Activated CD8-positive, alpha-beta memory T cell treated with anti-CD3 and anti-CD28 coated beads for 4 hours (primary cell): Measurements from ENCODE around the gene ATF7IP2.
"Not testable (repeated sequence)": the region's sequence is repeated elsewhere in the genome, so short reads cannot be mapped to it uniquely, and the experiment has no call there.

Experiments used
- DNase-seq, 2 donors: peaks; one replicate each; pipeline ENCODE4 v3.0.0-alpha.2; 2020; ENCODE audit warnings: low read depth in 2 of 2

ATF7IP2 gene, protein sequence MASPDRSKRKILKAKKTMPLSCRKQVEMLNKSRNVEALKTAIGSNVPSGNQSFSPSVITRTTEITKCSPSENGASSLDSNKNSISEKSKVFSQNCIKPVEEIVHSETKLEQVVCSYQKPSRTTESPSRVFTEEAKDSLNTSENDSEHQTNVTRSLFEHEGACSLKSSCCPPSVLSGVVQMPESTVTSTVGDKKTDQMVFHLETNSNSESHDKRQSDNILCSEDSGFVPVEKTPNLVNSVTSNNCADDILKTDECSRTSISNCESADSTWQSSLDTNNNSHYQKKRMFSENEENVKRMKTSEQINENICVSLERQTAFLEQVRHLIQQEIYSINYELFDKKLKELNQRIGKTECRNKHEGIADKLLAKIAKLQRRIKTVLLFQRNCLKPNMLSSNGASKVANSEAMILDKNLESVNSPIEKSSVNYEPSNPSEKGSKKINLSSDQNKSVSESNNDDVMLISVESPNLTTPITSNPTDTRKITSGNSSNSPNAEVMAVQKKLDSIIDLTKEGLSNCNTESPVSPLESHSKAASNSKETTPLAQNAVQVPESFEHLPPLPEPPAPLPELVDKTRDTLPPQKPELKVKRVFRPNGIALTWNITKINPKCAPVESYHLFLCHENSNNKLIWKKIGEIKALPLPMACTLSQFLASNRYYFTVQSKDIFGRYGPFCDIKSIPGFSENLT

GRCh38 chr16:10385725-10386516 is at the start of gene ATF7IP2:
TSS of gene ATF7IP2 (plus strand) at chr16:10386061. CDS start at chr16:10430621, 44,560 bp downstream.
- DNase-seq: peak; percentile 76 to 83

- no peak for DNase-seq
Observed at GRCh38 chr16:10338426-10338825, 47.4 kb upstream of the ATF7IP2 start.

GRCh38 chr16:10339777-10340732 is 45.8 kb upstream of the ATF7IP2 start:
- no peak for DNase-seq

DNA sequence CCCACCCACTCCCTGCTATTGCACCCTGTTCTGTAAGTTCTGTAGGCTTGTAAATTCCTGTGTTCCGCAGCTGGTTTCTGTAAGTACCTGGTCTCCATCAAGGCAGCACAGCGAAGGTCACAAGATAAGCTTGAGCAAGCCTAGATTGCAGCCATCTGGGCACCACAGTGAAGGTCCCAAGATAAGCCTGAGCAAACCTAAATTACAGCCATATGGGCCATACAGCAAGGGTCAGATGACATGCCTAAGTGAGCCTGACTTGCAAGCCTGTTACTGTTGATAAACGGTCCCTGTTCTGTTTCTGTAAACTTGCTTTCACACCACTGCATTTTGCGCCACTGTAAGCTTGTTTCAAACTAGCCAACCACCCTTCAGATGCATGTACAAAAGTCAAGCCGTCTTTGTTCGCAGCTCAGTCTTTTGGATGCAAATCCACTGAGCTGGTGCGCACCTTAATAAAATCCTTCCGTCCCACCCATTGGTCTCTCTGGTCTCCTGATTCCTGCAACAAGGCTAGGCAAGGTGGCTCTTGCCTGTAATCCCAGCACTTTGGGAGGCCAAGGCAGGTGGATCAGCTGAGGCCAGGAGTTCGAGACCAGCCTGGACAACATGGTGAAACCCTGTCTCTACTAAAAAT is 42.6 kb upstream of the ATF7IP2 start:
- no peak for DNase-seq

DNA sequence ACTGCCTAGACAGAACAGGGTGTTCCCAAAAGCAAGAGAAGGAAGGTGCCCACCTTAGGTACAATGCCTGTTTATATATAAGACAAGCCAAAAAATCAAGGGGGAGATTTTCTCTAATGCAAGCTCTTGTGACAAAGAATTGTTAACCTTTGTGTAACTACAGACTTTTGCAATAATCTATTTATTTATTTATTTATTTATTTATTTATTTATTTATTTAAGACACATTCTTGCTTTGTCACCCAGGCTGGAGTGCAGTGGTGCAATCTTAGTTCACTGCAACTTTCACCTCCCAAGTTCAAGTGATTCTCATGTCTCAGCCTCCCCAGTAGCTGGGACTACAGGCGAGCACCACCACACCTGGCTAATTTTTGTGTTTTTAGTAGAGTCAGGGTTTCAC is 41.2 kb upstream of the ATF7IP2 start:
- not testable (repeated sequence) for DNase-seq

DNA sequence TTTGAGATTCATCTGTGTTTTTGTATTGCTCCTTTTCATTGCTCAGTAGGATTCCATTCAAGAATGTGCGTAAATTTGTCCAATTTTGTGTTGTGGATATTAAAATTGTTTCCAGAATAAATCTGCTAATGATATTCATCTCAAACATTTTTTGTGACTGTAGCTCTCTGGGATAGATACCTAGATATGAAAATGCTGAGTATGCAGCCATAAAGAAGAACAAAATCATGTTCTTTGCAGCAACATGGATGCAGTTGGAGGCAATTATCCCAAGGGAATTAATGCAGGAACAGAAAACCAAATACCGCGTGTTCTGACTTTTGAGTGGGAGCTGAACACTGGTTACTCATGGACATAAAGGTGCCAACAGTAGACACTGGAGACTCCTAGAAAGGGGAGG is 40.2 kb upstream of the ATF7IP2 start:
- DNase-seq: no peak

DNA sequence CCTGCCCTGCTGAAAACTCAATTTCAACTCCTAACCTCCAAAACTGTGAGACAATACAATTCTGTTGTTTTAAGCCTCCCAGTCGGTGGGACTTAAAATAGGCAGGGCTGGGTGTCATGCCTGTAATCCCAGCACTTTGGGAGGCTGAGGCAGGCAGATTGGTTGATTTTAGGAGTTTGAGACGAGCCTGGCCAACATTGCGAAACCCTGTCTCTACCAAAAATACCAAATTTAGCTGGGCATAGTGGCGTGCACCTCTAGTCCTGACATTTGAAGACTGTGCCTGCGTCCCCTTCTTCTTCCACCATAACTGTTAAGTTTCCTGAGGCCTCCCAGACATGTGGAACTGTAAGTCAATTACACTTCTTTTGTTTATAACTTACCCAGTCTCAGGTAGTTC is 36.0 kb upstream of the ATF7IP2 start:
- no peak for DNase-seq

GRCh38 chr16:10352262-10352661 is 33.6 kb upstream of the ATF7IP2 start:
- DNase-seq: no peak

- no peak for DNase-seq
Observed at GRCh38 chr16:10355589-10355988, 30.3 kb upstream of the ATF7IP2 start.

GRCh38 chr16:10356870-10357842 is 28.7 kb upstream of the ATF7IP2 start:
- no peak for DNase-seq

DNA sequence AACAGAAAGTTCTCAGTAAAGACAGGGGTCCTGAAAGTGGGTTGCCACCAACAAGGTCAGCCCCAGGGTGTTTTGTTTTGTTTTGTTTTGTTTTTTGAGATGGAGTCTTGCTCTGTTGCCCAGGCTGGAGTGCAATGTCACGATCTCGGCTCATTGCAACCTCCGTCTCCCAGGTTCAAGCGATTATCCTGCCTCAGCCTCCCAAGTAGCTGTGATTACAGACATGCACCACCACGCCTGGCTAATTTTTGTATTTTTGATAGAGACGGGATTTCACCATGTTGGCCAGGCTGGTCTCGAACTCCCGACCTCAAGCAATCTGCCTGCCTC is 24.1 kb upstream of the ATF7IP2 start:
- DNase-seq: not testable (repeated sequence)

GRCh38 chr16:10362077-10362863 is 23.6 kb upstream of the ATF7IP2 start:
- no peak for DNase-seq

DNA sequence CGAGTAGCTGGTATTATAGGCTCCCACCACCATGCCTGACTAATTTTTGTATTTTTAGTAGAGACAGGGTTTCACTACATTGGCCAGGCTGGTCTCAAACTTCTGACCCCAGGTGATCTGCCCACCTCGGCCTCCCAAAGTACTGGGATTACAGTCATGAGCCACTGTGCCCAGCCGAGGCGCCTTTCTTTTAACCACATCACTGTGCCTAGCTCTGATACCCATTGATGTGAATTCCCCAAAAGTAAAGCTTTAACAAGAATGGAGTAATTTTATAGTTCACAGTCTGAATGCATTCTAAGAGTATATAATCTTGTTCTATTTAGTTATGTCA is 23.0 kb upstream of the ATF7IP2 start:
- DNase-seq: not testable (repeated sequence)

DNA sequence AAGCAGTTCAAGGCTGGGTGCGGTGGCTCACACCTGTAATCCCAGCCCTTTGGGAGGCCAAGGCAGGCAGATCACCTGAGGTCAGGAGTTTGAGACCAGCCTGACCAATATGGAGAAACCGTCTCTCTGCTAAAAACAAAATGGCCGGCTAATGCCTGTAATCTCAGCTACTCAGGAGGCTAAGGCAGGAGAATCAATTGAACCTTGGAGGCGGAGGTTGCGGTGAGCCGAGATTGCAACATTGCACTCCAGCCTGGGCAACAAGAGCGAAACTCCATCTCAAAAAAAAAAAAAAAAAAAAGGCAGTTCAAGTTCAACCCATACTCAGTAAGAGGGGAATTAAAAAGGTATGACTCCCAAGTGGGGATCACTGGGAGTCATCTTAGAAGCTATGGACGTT is 19.2 kb upstream of the ATF7IP2 start:
- not testable (repeated sequence) for DNase-seq

DNA sequence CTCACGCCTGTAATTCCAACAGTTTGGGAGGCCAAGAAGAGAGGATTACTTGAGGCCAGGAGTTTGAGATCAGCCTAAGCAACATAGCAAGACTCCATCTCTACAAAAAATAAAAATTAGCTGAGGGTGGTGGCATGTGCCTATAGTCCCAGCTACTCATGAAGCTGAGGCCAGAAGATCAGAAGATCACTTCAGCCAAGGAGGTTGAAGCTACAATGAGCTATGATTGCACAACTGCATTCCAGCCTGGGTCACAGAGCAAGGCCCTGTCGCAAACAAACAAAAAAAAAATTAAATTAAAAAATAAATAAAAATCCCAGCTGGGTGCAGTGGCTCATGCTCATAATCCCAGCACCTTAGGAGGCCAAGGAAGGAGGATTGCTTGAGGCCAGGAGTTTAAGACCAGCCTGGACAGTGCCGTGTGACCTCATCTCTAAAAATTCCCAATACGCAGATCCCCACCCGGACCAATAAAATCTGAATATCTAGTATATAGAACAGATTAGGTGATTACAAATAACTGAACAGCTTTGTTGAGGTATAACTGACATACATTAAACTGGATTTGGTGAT is 18.2 kb upstream of the ATF7IP2 start:
- DNase-seq: no peak

DNA sequence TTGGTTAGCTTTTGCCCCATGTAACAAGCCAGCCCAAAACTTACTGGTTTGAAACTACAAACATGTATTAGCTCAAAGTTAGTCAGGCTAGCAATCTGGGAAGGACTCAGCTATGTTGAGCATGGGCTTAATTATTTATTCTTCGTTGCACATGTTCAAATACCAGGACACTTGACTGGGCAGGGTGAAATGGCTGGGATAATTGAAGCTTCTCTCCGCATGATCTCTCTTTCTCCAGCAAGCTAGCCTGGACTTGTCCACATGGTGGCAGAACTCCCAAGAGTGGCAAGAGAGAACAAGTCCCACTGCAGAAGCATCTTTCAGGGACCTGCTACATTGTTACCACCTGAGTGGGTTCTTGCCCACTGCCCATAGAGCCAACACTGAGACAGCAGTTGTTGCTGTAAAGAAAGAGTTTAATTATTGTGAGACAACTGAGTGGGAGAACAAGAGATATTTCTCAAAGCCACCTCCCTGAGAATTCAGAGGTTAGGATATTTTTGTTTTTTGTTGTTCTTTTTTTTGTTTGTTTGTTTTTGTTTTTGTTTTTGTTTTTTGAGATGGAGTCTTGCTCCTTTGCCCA is 16.8 kb upstream of the ATF7IP2 start:
- DNase-seq: no peak

DNA sequence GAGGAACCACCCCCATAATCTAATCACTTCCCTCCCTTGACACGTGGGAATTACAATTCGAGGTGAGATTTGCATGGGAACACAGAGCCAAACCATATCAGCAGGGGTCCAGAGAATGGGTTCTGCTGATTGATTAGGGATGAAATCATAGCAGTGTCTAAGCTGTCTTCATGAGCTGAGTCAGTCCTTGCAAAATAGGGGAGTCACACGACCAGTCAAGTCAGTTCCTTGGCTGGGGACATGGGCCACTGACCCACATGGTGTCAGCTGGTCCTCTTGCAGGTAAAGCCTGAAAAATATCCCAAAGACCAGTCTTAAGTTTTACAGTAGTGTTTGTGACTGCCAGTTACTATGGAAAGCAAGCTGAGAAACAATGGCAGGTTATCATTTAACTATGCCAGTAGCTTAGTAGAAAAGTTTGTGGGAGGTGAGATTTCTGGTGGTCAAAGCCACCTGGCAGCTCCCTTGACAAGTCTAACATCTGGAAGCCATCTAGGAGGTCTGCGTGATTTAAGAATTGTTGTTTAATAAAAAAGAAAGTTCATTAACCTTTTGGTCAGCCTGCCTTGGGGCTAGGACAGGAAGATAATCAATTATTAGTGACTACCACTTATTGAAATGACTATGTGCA is 15.7 kb upstream of the ATF7IP2 start:
- no peak for DNase-seq

- no peak for DNase-seq
Observed at GRCh38 chr16:10371592-10371991, 14.3 kb upstream of the ATF7IP2 start.
